Gastroesophageal sphincter (tissue), 4 donors: Measurements from ENCODE around the gene NR3C2. TPM values are rescaled to one million over a fixed set of nuclear protein-coding genes. Genes with fewer than 3 reads are reported as not detected.

Experiments
- ATAC-seq: fragments of 150-250 bp; one replicate; pipeline ENCODE4 v1.9.1; 2016; ENCODE audit warnings: mild to moderate bottlenecking, moderate library complexity
- H3K27ac ChIP-seq, 4 donors: fragments of 200-600 bp; sonication (generic) in 3 of 4; 1 replicate in 3 of 4; 2 replicates in 1 of 4; pipeline ENCODE4 v1.5.1; 2016 to 2019
- H3K27me3 ChIP-seq: fragments of 200-600 bp; sonication (generic); one replicate; pipeline ENCODE4 v1.5.1; 2019
- H3K36me3 ChIP-seq, 2 donors: fragments of 200-600 bp; sonication (generic); one replicate each; pipeline ENCODE4 v1.5.1; 2019; ENCODE audit warnings: control low read depth in 1 of 2
- H3K4me1 ChIP-seq, 3 donors: fragments of 200-600 bp; sonication (generic); 1 replicate in 2 of 3; 2 replicates in 1 of 3; pipeline ENCODE4 v1.5.1; 2016 to 2019; ENCODE audit warnings: control low read depth in 2 of 3
- H3K4me3 ChIP-seq, 2 donors: fragments of 200-600 bp; sonication (generic); one replicate each; pipeline ENCODE4 v1.5.1; 2019; ENCODE audit warnings: mild to moderate bottlenecking in 1 of 2, moderate library complexity in 1 of 2
- H3K9me3 ChIP-seq, 3 donors: fragments of 200-600 bp; sonication (generic); one replicate each; pipeline ENCODE4 v1.5.1; 2017 to 2019; ENCODE audit warnings: control low read depth in 2 of 3
- CTCF ChIP-seq, 4 experiments: fragments of 200-600 bp in 2 of 4; fragments of 450-650 bp in 2 of 4; sonication (generic) in 1 of 4; IDR thresholded peaks; one replicate each; pipeline ENCODE4 v1.5.1; 2017 to 2019; ENCODE audit warnings: antibody characterized with exemption in 4 of 4, mild to moderate bottlenecking in 2 of 4, moderate library complexity in 2 of 4
- EP300 ChIP-seq: sonication (generic); formaldehyde crosslinking; IDR thresholded peaks from one replicate; pipeline ENCODE4 v1.6.1; 2017; ENCODE audit warnings: antibody characterized with exemption, mild to moderate bottlenecking
- POLR2A ChIP-seq, 2 donors: fragments of 450-650 bp; IDR thresholded peaks; one replicate each; pipeline ENCODE4 v1.6.1; 2017; ENCODE audit warnings: antibody characterized with exemption in 2 of 2, mild to moderate bottlenecking in 2 of 2, moderate library complexity in 1 of 2
- POLR2AphosphoS5 ChIP-seq: sonication (generic); formaldehyde crosslinking; IDR thresholded peaks from one replicate; pipeline ENCODE4 v1.6.1; 2017; ENCODE audit warnings: antibody characterized with exemption
- WGBS, 2 donors: methylation state at CpG; one replicate each; pipeline ENCODE4 v1.1.5; 2018; ENCODE audit warnings: low coverage in 1 of 2; 5-methylcytosine and 5-hydroxymethylcytosine counted together
- total RNA-seq, 4 donors: library from RNA; depleted of rRNA; stranded (reverse); fragments of >200 nt; gene quantifications; one replicate each; pipeline ENCODE4 v1.1.0, GENCODE V29; 2016

The NR3C2 gene
- total RNA-seq, 4 donors from 2014 or later, result 11.6 to 15.9 (median 13.9) TPM

- no peaks in the 10 kb centered on the region for H3K27me3 ChIP-seq
- H3K4me1 ChIP-seq, result peaks cover 3 to 51% (median 12%) of the 10 kb centered on the region in 3 donors
- ATAC-seq, result no peak
- H3K27ac ChIP-seq, result no peak overlapping the region
- H3K4me3 ChIP-seq, result no peak overlapping the region
- peaks cover 0 to 17% (median 0%) of the 10 kb centered on the region in 3 donors for H3K9me3 ChIP-seq
- 70% methylated on average over 2 of the region's 4 CpGs; no CpG with 5 or more reads in 1 of the 2 donors for WGBS, 2 donors
- TF ChIP-seq CTCF (IDR thresholded peaks at IDR 0.05) (no peak), EP300 (no peak)
- peaks cover 0 to 88% of the 10 kb centered on the region in 2 donors for H3K36me3 ChIP-seq
These were observed 371.2 kb downstream of the NR3C2 start for GRCh38 chr4:148071009-148071408.

- peaks cover 0 to 87% of the 10 kb centered on the region in 2 donors for H3K36me3 ChIP-seq
- WGBS, 2 donors, result 20 to 27% methylated on average over 1 to 2 of the region's 3 CpGs
- peaks cover 3 to 55% (median 12%) of the 10 kb centered on the region in 3 donors for H3K4me1 ChIP-seq
- H3K9me3 ChIP-seq, result peaks cover 0 to 6% (median 0%) of the 10 kb centered on the region in 3 donors
- H3K4me3 ChIP-seq, result no peak overlapping the region
- H3K27me3 ChIP-seq, result no peaks in the 10 kb centered on the region
- ATAC-seq, result no peak
- H3K27ac ChIP-seq, result no peak overlapping the region
- TF ChIP-seq POLR2AphosphoS5 (no peak), EP300 (no peak), POLR2A (IDR thresholded peaks at IDR 0.05) (no peak), CTCF (IDR thresholded peaks at IDR 0.05) (no peak)
These were observed 372.4 kb downstream of the NR3C2 start for GRCh38 chr4:148069895-148070178.

GRCh38 chr4:148069086-148069894 is 372.9 kb downstream of the NR3C2 start:
- no peak for ATAC-seq
- Histone ChIP-seq H3K27me3 (no peaks in the 10 kb centered on the region), H3K27ac (no peak overlapping the region), H3K4me3 (no peak overlapping the region), H3K9me3 (peaks cover 0 to under 1% (median 0%) of the 10 kb centered on the region in 3 donors), H3K4me1 (peaks cover 3 to 60% (median 17%) of the 10 kb centered on the region in 3 donors), H3K36me3 (peaks cover 0 to 87% of the 10 kb centered on the region in 2 donors)
- 70 to 84% methylated on average over 3 to 5 of the region's 11 CpGs for WGBS, 2 donors
- no peak for TF ChIP-seq POLR2A (IDR thresholded peaks at IDR 0.05)
- TF ChIP-seq POLR2AphosphoS5, result no peak
- no peak for TF ChIP-seq CTCF (IDR thresholded peaks at IDR 0.05)
- no peak for TF ChIP-seq EP300

- no peak overlapping the region for H3K4me3 ChIP-seq
- H3K36me3 ChIP-seq, result peaks cover 0 to 87% of the 10 kb centered on the region in 2 donors
- no peak for ATAC-seq
- no peaks in the 10 kb centered on the region for H3K27me3 ChIP-seq
- H3K4me1 ChIP-seq, result peaks cover 3 to 60% (median 17%) of the 10 kb centered on the region in 3 donors
- 75 to 81% methylated on average over 5 to 7 of the region's 13 CpGs for WGBS, 2 donors
- H3K27ac ChIP-seq, result no peak overlapping the region
- TF ChIP-seq POLR2AphosphoS5, result no peak
- no peak for TF ChIP-seq CTCF (IDR thresholded peaks at IDR 0.05)
- no peak for TF ChIP-seq POLR2A (IDR thresholded peaks at IDR 0.05)
- TF ChIP-seq EP300, result no peak
- no peaks in the 10 kb centered on the region for H3K9me3 ChIP-seq
These were observed 373.9 kb downstream of the NR3C2 start for GRCh38 chr4:148068065-148068911.
